ENCODE data around the gene CFAP206. TPM values are rescaled to one million over a fixed set of nuclear protein-coding genes. Genes with fewer than 3 reads are reported as not detected.

CFAP206 gene
- total and polyA plus RNA-seq, 10 of the 15 experiments (the other 5 are each of a cell fraction or from before 2014, with no cell fraction given), result 0.04 to 0.24 (median 0.09) TPM; not detected in 6

DNA sequence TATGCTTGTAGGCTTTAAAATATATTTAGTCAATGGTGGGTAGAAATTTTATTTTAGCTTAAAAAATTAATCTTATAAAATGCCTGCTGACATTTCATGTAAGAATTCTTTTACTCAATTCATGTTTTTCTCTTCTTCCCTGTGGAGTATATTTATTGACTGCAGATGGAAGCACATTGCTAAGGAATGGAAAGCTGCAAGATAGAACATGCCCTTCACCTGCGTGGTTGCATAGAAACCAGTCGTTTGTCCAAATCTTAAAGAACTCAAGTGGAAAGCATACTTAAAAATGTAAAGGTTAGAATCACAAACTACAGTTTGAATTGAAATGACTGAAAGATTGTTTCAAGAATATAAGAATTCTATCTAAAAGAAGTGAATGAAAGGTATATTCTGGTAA, 32.5 kb upstream of the CFAP206 start (continued):
- TF ChIP-seq, protein P1, sequence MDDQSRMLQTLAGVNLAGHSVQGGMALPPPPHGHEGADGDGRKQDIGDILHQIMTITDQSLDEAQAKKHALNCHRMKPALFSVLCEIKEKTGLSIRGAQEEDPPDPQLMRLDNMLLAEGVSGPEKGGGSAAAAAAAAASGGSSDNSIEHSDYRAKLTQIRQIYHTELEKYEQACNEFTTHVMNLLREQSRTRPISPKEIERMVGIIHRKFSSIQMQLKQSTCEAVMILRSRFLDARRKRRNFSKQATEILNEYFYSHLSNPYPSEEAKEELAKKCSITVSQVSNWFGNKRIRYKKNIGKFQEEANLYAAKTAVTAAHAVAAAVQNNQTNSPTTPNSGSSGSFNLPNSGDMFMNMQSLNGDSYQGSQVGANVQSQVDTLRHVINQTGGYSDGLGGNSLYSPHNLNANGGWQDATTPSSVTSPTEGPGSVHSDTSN (IDR thresholded peaks at IDR 0.05; ENCODE audit: insufficient replicate concordance, low read depth, low read length), result no peak
- TF ChIP-seq, protein P2, sequence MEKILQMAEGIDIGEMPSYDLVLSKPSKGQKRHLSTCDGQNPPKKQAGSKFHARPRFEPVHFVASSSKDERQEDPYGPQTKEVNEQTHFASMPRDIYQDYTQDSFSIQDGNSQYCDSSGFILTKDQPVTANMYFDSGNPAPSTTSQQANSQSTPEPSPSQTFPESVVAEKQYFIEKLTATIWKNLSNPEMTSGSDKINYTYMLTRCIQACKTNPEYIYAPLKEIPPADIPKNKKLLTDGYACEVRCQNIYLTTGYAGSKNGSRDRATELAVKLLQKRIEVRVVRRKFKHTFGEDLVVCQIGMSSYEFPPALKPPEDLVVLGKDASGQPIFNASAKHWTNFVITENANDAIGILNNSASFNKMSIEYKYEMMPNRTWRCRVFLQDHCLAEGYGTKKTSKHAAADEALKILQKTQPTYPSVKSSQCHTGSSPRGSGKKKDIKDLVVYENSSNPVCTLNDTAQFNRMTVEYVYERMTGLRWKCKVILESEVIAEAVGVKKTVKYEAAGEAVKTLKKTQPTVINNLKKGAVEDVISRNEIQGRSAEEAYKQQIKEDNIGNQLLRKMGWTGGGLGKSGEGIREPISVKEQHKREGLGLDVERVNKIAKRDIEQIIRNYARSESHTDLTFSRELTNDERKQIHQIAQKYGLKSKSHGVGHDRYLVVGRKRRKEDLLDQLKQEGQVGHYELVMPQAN (conservative IDR thresholded peaks at IDR 0.05), result no peak

DNA sequence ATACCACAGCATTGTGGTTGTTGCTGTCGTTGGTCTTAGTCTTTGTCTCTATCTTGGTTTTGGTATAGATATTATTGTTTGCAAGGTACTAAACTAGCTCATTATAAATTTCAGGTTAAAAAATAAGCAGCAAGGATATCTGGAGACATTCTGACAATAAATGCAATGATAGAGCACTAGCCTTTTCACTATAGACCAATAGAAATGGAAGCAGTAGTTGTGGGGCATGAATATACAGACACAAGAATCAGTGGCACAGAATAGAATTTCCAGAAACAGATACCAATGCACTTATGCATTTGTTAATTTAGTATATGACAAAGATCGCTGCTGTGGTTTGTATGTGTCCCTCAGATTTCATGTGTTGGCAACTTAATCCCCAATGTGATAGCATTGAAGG, 31.1 kb upstream of the CFAP206 start:
- intact Hi-C loops (cut with micrococcal nuclease; ENCODE audit: unreplicated experiment), result no loop called here
- BruUV-seq (replicated peaks), result no TSS peak
- Histone ChIP-seq H3K27ac (ENCODE audit: control insufficient read depth, insufficient read depth) (no peak overlapping the region), H3K4me1 (ENCODE audit: control insufficient read depth, insufficient read depth, low read length) (no peaks in the 10 kb centered on the region), H2AFZ (ENCODE audit: control insufficient read depth, low read depth, low read length) (no peak overlapping the region), H3K36me3 (ENCODE audit: control insufficient read depth in 2 of 2, insufficient read depth in 2 of 2, low read length in 1 of 2) (no peaks in the 10 kb centered on the region), H3K9me3 (replicated peaks; ENCODE audit: control insufficient read depth, insufficient read depth, low read length) (no peaks in the 10 kb centered on the region), H3K9ac (ENCODE audit: control insufficient read depth, insufficient read depth, low read length) (no peak overlapping the region), H3K27me3 (replicated peaks in 1 of 2; ENCODE audit: control insufficient read depth in 2 of 2, insufficient read depth in 2 of 2, low read length in 1 of 2) (no peaks in the 10 kb centered on the region), H3K79me2 (ENCODE audit: control insufficient read depth, insufficient read depth, low read length) (no peaks in the 10 kb centered on the region), H4K20me1 (ENCODE audit: control insufficient read depth, insufficient read depth) (no peaks in the 10 kb centered on the region), H3K4me2 (ENCODE audit: control insufficient read depth, insufficient read depth) (no peak overlapping the region), H3K4me3 (no peak overlapping the region)
- ChIA-PET POLR2A (no interaction called here), RAD21 (ENCODE audit: unreplicated experiment) (interaction anchor here (1.0 kb wide), 1 partner anchor 12 kb away, joined by 3 read pairs; no protein-coding TSS in a partner anchor), CTCF (no interaction called here), SMC1A (ENCODE audit: uncharacterized antibody, unreplicated experiment) (no interaction called here)
- ATAC-seq, result no peak
- WGBS (ENCODE audit: insufficient coverage, insufficient replicate concordance, low lambda C conversion rate, missing lambda C conversion rate), result 75% methylated on average over 2 of the region's 2 CpGs
- in situ Hi-C loops (cut with MboI), result no loop called here
- FAIRE-seq, result no peak
- no peak for DNase-seq (ENCODE audit: low read depth, low spot score)
- TF ChIP-seq, protein P3, sequence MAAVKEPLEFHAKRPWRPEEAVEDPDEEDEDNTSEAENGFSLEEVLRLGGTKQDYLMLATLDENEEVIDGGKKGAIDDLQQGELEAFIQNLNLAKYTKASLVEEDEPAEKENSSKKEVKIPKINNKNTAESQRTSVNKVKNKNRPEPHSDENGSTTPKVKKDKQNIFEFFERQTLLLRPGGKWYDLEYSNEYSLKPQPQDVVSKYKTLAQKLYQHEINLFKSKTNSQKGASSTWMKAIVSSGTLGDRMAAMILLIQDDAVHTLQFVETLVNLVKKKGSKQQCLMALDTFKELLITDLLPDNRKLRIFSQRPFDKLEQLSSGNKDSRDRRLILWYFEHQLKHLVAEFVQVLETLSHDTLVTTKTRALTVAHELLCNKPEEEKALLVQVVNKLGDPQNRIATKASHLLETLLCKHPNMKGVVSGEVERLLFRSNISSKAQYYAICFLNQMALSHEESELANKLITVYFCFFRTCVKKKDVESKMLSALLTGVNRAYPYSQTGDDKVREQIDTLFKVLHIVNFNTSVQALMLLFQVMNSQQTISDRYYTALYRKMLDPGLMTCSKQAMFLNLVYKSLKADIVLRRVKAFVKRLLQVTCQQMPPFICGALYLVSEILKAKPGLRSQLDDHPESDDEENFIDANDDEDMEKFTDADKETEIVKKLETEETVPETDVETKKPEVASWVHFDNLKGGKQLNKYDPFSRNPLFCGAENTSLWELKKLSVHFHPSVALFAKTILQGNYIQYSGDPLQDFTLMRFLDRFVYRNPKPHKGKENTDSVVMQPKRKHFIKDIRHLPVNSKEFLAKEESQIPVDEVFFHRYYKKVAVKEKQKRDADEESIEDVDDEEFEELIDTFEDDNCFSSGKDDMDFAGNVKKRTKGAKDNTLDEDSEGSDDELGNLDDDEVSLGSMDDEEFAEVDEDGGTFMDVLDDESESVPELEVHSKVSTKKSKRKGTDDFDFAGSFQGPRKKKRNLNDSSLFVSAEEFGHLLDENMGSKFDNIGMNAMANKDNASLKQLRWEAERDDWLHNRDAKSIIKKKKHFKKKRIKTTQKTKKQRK (IDR thresholded peaks at IDR 0.05; ENCODE audit: low read depth, low read length), result no peak
- TF ChIP-seq NFYA (IDR thresholded peaks at IDR 0.05; ENCODE audit: borderline replicate concordance, low read depth, low read length), result no peak
- no peak for TF ChIP-seq KLF5 (IDR thresholded peaks at IDR 0.05; ENCODE audit: partially characterized antibody)
- TF ChIP-seq, protein P4, sequence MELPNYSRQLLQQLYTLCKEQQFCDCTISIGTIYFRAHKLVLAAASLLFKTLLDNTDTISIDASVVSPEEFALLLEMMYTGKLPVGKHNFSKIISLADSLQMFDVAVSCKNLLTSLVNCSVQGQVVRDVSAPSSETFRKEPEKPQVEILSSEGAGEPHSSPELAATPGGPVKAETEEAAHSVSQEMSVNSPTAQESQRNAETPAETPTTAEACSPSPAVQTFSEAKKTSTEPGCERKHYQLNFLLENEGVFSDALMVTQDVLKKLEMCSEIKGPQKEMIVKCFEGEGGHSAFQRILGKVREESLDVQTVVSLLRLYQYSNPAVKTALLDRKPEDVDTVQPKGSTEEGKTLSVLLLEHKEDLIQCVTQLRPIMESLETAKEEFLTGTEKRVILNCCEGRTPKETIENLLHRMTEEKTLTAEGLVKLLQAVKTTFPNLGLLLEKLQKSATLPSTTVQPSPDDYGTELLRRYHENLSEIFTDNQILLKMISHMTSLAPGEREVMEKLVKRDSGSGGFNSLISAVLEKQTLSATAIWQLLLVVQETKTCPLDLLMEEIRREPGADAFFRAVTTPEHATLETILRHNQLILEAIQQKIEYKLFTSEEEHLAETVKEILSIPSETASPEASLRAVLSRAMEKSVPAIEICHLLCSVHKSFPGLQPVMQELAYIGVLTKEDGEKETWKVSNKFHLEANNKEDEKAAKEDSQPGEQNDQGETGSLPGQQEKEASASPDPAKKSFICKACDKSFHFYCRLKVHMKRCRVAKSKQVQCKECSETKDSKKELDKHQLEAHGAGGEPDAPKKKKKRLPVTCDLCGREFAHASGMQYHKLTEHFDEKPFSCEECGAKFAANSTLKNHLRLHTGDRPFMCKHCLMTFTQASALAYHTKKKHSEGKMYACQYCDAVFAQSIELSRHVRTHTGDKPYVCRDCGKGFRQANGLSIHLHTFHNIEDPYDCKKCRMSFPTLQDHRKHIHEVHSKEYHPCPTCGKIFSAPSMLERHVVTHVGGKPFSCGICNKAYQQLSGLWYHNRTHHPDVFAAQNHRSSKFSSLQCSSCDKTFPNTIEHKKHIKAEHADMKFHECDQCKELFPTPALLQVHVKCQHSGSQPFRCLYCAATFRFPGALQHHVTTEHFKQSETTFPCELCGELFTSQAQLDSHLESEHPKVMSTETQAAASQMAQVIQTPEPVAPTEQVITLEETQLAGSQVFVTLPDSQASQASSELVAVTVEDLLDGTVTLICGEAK (IDR thresholded peaks at IDR 0.05; ENCODE audit: borderline replicate concordance), result no peak
- TF ChIP-seq NFXL1 (IDR thresholded peaks at IDR 0.05; ENCODE audit: borderline replicate concordance), result no peak
- TF ChIP-seq, protein P5, sequence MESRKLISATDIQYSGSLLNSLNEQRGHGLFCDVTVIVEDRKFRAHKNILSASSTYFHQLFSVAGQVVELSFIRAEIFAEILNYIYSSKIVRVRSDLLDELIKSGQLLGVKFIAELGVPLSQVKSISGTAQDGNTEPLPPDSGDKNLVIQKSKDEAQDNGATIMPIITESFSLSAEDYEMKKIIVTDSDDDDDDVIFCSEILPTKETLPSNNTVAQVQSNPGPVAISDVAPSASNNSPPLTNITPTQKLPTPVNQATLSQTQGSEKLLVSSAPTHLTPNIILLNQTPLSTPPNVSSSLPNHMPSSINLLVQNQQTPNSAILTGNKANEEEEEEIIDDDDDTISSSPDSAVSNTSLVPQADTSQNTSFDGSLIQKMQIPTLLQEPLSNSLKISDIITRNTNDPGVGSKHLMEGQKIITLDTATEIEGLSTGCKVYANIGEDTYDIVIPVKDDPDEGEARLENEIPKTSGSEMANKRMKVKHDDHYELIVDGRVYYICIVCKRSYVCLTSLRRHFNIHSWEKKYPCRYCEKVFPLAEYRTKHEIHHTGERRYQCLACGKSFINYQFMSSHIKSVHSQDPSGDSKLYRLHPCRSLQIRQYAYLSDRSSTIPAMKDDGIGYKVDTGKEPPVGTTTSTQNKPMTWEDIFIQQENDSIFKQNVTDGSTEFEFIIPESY (IDR thresholded peaks at IDR 0.05), result no peak
- TF ChIP-seq POU2F2 (IDR thresholded peaks at IDR 0.05; ENCODE audit: borderline replicate concordance, low read depth, low read length), result no peak
